SU-DHL-6 (cell line): ENCODE results near the gene STX16.

Source experiments
- H2AFZ ChIP-seq: fragments of 200-600 bp; sonication (generic); 2 replicates; pipeline ENCODE4 v1.6.1; 2014; ENCODE audit warnings: low read depth, mild to moderate bottlenecking, moderate library complexity, mixed read lengths, antibody characterized with exemption, low read length; ENCODE audit not compliant: severe bottlenecking
- H3F3A ChIP-seq: fragments of 200-600 bp; shearing (Covaris generic); 2 replicates; pipeline ENCODE4 v1.6.0; 2016; ENCODE audit warnings: antibody characterized with exemption, mild to moderate bottlenecking; ENCODE audit not compliant: insufficient read depth
- H3K27ac ChIP-seq: fragments of 200-600 bp; sonication (generic); 2 replicates; pipeline ENCODE4 v1.5.1; 2016; ENCODE audit warnings: low read depth, mild to moderate bottlenecking, low read length, moderate library complexity, mixed read lengths
- H3K27me3 ChIP-seq: fragments of 200-600 bp; sonication (generic), shearing (Covaris generic); 2 replicates; pipeline ENCODE4 v1.6.0; 2014; ENCODE audit warnings: mild to moderate bottlenecking, low read length
- H3K36me3 ChIP-seq: fragments of 200-600 bp; sonication (generic); 2 replicates; pipeline ENCODE4 v1.6.1; 2014; ENCODE audit warnings: mild to moderate bottlenecking, low read length, mixed read lengths
- H3K4me2 ChIP-seq: fragments of 300-600, 200-600 bp; shearing (Covaris generic), sonication (generic); 2 replicates; pipeline ENCODE4 v1.6.0; 2014; ENCODE audit warnings: low read length, low read depth, mild to moderate bottlenecking; ENCODE audit not compliant: poor library complexity, severe bottlenecking
- H3K4me3 ChIP-seq: fragments of 200-600 bp; sonication (generic); 2 replicates; pipeline ENCODE4 v1.5.1; 2014; ENCODE audit warnings: antibody characterized with exemption, low read length, mild to moderate bottlenecking, mixed read lengths; ENCODE audit not compliant: insufficient read depth, poor library complexity, severe bottlenecking
- H3K79me2 ChIP-seq: fragments of 200-600 bp; sonication (generic); 2 replicates; pipeline ENCODE4 v1.6.1; 2014; ENCODE audit warnings: mild to moderate bottlenecking, low read length, moderate library complexity; ENCODE audit not compliant: insufficient read depth
- H3K9ac ChIP-seq: fragments of 200-600 bp; sonication (generic); 2 replicates; pipeline ENCODE4 v1.7.0; 2014; ENCODE audit warnings: mild to moderate bottlenecking, low read length
- H3K9me2 ChIP-seq: fragments of 200-600 bp; sonication (generic); replicated peaks from 2 replicates; pipeline ENCODE4 v1.6.1; 2014; ENCODE audit warnings: low read length; ENCODE audit not compliant: insufficient read depth
- H3K9me3 ChIP-seq: fragments of 200-600 bp; sonication (generic); 2 replicates; pipeline ENCODE4 v1.6.1; 2014; ENCODE audit warnings: low read length, mixed read lengths; ENCODE audit not compliant: insufficient read depth
- H4K20me1 ChIP-seq: fragments of 200-600 bp; sonication (generic); 2 replicates; pipeline ENCODE4 v1.6.1; 2014; ENCODE audit warnings: low read depth, mild to moderate bottlenecking, antibody characterized with exemption, low read length, moderate library complexity, mixed read lengths
- CTCF ChIP-seq: fragments of 200-600 bp; sonication (generic); IDR thresholded peaks from one replicate; pipeline ENCODE4 v1.5.1; 2017; ENCODE audit warnings: antibody characterized with exemption, mild to moderate bottlenecking, low read length, moderate library complexity; ENCODE audit not compliant: insufficient read depth, poor library complexity, severe bottlenecking
- EZH2phosphoT487 ChIP-seq: fragments of 200-600 bp; sonication (generic), shearing (Covaris generic); conservative IDR thresholded peaks from 2 replicates; pipeline ENCODE4 v1.6.1; 2018; ENCODE audit warnings: mild to moderate bottlenecking, antibody characterized with exemption, low read length, moderate library complexity, mixed read lengths

Gene STX16

GRCh38 chr20:58650776-58651558, at the start of gene STX16:
STX16 (plus strand) TSS chr20:58651283; CDS start chr20:58652007, 724 bp downstream.
- Histone ChIP-seq H3K79me2 (peaks cover 48% of the 10 kb centered on the region), H3K27ac (peak within 1 kb of the TSS; percentile 72), H3K9me2 (no peaks in the 10 kb centered on the region), H3F3A (peaks cover 15% of the 10 kb centered on the region; the same call in 1 of the 2 replicates), H3K4me3 (peak within 1 kb of the TSS; percentile 92), H2AFZ (peak within 1 kb of the TSS; percentile 97), H3K4me2 (peak within 1 kb of the TSS; percentile 82), H4K20me1 (no peaks in the 10 kb centered on the region), H3K36me3 (peaks cover 3% of the 10 kb centered on the region; the same call in 1 of the 2 replicates), H3K27me3 (no peaks in the 10 kb centered on the region), H3K9me3 (no peaks in the 10 kb centered on the region), H3K9ac (peak within 1 kb of the TSS; percentile 97)
- TF ChIP-seq CTCF (no peak), EZH2phosphoT487 (no peak)

GRCh38 chr20:58602124-58602523, 49.0 kb upstream of the STX16 start:
- TF ChIP-seq EZH2phosphoT487: no peak
- TF ChIP-seq CTCF: no peak
- no peak overlapping the region for H2AFZ ChIP-seq
- no peaks in the 10 kb centered on the region for H3K79me2 ChIP-seq
- no peaks in the 10 kb centered on the region for H4K20me1 ChIP-seq
- no peaks in the 10 kb centered on the region for H3F3A ChIP-seq
- no peak overlapping the region for H3K4me2 ChIP-seq
- no peaks in the 10 kb centered on the region for H3K36me3 ChIP-seq
- H3K27ac ChIP-seq: no peak overlapping the region
- H3K9ac ChIP-seq: no peak overlapping the region
- no peaks in the 10 kb centered on the region for H3K27me3 ChIP-seq
- H3K4me3 ChIP-seq: no peak overlapping the region
- H3K9me2 ChIP-seq: no peaks in the 10 kb centered on the region
- no peaks in the 10 kb centered on the region for H3K9me3 ChIP-seq

- no peak overlapping the region for H3K9ac ChIP-seq
- no peak overlapping the region for H3K27ac ChIP-seq
- no peaks in the 10 kb centered on the region for H3K9me3 ChIP-seq
- H3K79me2 ChIP-seq: no peaks in the 10 kb centered on the region
- no peaks in the 10 kb centered on the region for H4K20me1 ChIP-seq
- no peak overlapping the region for H2AFZ ChIP-seq
- H3K4me3 ChIP-seq: no peak overlapping the region
- no peak overlapping the region for H3K4me2 ChIP-seq
- no peaks in the 10 kb centered on the region for H3K27me3 ChIP-seq
- H3K36me3 ChIP-seq: no peaks in the 10 kb centered on the region
- no peaks in the 10 kb centered on the region for H3F3A ChIP-seq
- H3K9me2 ChIP-seq: no peaks in the 10 kb centered on the region
- TF ChIP-seq EZH2phosphoT487 (no peak), CTCF (no peak)
These were observed 47.4 kb upstream of the STX16 start for GRCh38 chr20:58603721-58604120.
